Trophoblast cell (in vitro differentiated cells and primary cell): ENCODE measurements around the gene ADCYAP1R1.

Experiments used
- DNase-seq, 2 donors: peaks; one replicate each; pipeline ENCODE4 v3.0.0-alpha.2; 2016
- H2AFZ ChIP-seq: 2 replicates; pipeline ENCODE4 v1.6.1; 2013; ENCODE audit warnings: low read length, moderate library complexity, mild to moderate bottlenecking; ENCODE audit not compliant: insufficient read depth, poor library complexity
- H2AK5ac ChIP-seq: 2 replicates; pipeline ENCODE4 v1.6.1; 2013; ENCODE audit warnings: mild to moderate bottlenecking, low read length
- H2BK120ac ChIP-seq: 2 replicates; pipeline ENCODE4 v1.6.1; 2013; ENCODE audit warnings: low read length, mild to moderate bottlenecking, moderate library complexity; ENCODE audit not compliant: insufficient read depth, poor library complexity
- H2BK12ac ChIP-seq: 2 replicates; pipeline ENCODE4 v1.6.1; 2013; ENCODE audit warnings: mild to moderate bottlenecking, low read length, moderate library complexity
- H2BK5ac ChIP-seq: 2 replicates; pipeline ENCODE4 v1.6.1; 2013; ENCODE audit warnings: low read length, low read depth, moderate library complexity, mild to moderate bottlenecking; ENCODE audit not compliant: poor library complexity
- H3K14ac ChIP-seq: 2 replicates; pipeline ENCODE4 v1.6.1; 2013; ENCODE audit warnings: mild to moderate bottlenecking, low read length
- H3K18ac ChIP-seq: 2 replicates; pipeline ENCODE4 v1.6.1; 2013; ENCODE audit warnings: mild to moderate bottlenecking, low read length
- H3K23ac ChIP-seq: 2 replicates; pipeline ENCODE4 v1.6.1; 2013; ENCODE audit warnings: low read length
- H3K27ac ChIP-seq: 2 replicates; pipeline ENCODE4 v1.5.1; 2013; ENCODE audit warnings: low read depth, mild to moderate bottlenecking, inconsistent platforms, low read length, moderate library complexity
- H3K27me3 ChIP-seq: 2 replicates; pipeline ENCODE4 v1.6.1; 2013; ENCODE audit warnings: inconsistent platforms, mild to moderate bottlenecking, low read length, moderate library complexity; ENCODE audit not compliant: insufficient read depth
- H3K36me3 ChIP-seq, 2 experiments: 1 replicate in 1 of 2; 2 replicates in 1 of 2; pipeline ENCODE4 v1.6.1; 2013; ENCODE audit warnings: low read length in 2 of 2, mild to moderate bottlenecking in 2 of 2, moderate library complexity in 1 of 2; ENCODE audit not compliant: insufficient read depth in 2 of 2, control insufficient read depth in 1 of 2
- H3K4ac ChIP-seq: 2 replicates; pipeline ENCODE4 v1.6.1; 2013; ENCODE audit warnings: low read depth, mild to moderate bottlenecking, low read length, moderate library complexity
- H3K4me1 ChIP-seq, 2 experiments: 1 replicate in 1 of 2; 2 replicates in 1 of 2; pipeline ENCODE4 v1.6.1; 2013; ENCODE audit warnings: low read length in 2 of 2, mild to moderate bottlenecking in 2 of 2, moderate library complexity in 1 of 2; ENCODE audit not compliant: insufficient read depth in 2 of 2, control insufficient read depth in 1 of 2
- H3K4me2 ChIP-seq: 2 replicates; pipeline ENCODE4 v1.6.1; 2013; ENCODE audit warnings: inconsistent platforms, mild to moderate bottlenecking, low read length, moderate library complexity
- H3K4me3 ChIP-seq: 2 replicates; pipeline ENCODE4 v1.5.1; 2013; ENCODE audit warnings: mild to moderate bottlenecking, low read depth, low read length, inconsistent platforms
- H3K79me1 ChIP-seq: one replicate; pipeline ENCODE4 v1.6.1; 2013; ENCODE audit warnings: low read length
- H3K79me2 ChIP-seq: 2 replicates; pipeline ENCODE4 v1.6.1; 2013; ENCODE audit warnings: low read length, mild to moderate bottlenecking; ENCODE audit not compliant: control insufficient read depth, insufficient read depth, poor library complexity
- H3K9ac ChIP-seq: 2 replicates; pipeline ENCODE4 v1.6.1; 2013; ENCODE audit warnings: mild to moderate bottlenecking, low read length
- H3K9me3 ChIP-seq: 2 replicates; pipeline ENCODE4 v1.6.1; 2013; ENCODE audit warnings: low read depth, mild to moderate bottlenecking, control low read depth, inconsistent platforms, low read length; ENCODE audit not compliant: insufficient read depth
- H4K12ac ChIP-seq: 2 replicates; pipeline ENCODE4 v1.6.1; 2013; ENCODE audit warnings: low read depth, mild to moderate bottlenecking, low read length, moderate library complexity
- H4K8ac ChIP-seq: 2 replicates; pipeline ENCODE4 v1.6.1; 2013; ENCODE audit warnings: low read depth, mild to moderate bottlenecking, low read length, moderate library complexity
- H4K91ac ChIP-seq: one replicate; pipeline ENCODE4 v1.6.1; 2013; ENCODE audit warnings: low read depth, mild to moderate bottlenecking, low read length, moderate library complexity
- WGBS: extraction: QIAGEN DNeasy Blood & Tissue Kit; methylation state at CpG from one replicate; pipeline ENCODE4 v1.1.7; 2013; ENCODE audit warnings: missing lambda C conversion rate; ENCODE audit not compliant: insufficient read length, insufficient coverage; ENCODE audit errors: extremely low coverage; 5-methylcytosine and 5-hydroxymethylcytosine counted together

Gene ADCYAP1R1

GRCh38 chr7:31053986-31054385 lies 1.9 kb downstream of the ADCYAP1R1 start:
- no peak overlapping the region for H3K23ac ChIP-seq
- DNase-seq, result no peak
- no peak overlapping the region for H3K9ac ChIP-seq
- no peaks in the 10 kb centered on the region for H3K36me3 ChIP-seq
- H3K27me3 ChIP-seq, result peaks cover 42% of the 10 kb centered on the region
- no peak overlapping the region for H2AFZ ChIP-seq
- no peak overlapping the region for H3K18ac ChIP-seq
- peaks cover 5 to 7% of the 10 kb centered on the region in 2 experiments for H3K4me1 ChIP-seq
- H4K12ac ChIP-seq, result no peak overlapping the region
- no peak overlapping the region for H2BK5ac ChIP-seq
- H2BK120ac ChIP-seq, result no peak overlapping the region
- H3K27ac ChIP-seq, result no peak overlapping the region
- no peak overlapping the region for H2BK12ac ChIP-seq
- H4K8ac ChIP-seq, result no peak overlapping the region
- H3K79me2 ChIP-seq, result no peaks in the 10 kb centered on the region
- no CpG with 5 or more reads among the region's 5 CpGs for WGBS
- H3K4me3 ChIP-seq, result no peak overlapping the region
- H2AK5ac ChIP-seq, result no peak overlapping the region
- H3K4me2 ChIP-seq, result no peak overlapping the region
- H3K4ac ChIP-seq, result no peak overlapping the region
- H3K79me1 ChIP-seq, result no peaks in the 10 kb centered on the region
- H3K9me3 ChIP-seq, result peaks cover 5% of the 10 kb centered on the region
- H3K14ac ChIP-seq, result no peak overlapping the region
- H4K91ac ChIP-seq, result no peak overlapping the region

DNA sequence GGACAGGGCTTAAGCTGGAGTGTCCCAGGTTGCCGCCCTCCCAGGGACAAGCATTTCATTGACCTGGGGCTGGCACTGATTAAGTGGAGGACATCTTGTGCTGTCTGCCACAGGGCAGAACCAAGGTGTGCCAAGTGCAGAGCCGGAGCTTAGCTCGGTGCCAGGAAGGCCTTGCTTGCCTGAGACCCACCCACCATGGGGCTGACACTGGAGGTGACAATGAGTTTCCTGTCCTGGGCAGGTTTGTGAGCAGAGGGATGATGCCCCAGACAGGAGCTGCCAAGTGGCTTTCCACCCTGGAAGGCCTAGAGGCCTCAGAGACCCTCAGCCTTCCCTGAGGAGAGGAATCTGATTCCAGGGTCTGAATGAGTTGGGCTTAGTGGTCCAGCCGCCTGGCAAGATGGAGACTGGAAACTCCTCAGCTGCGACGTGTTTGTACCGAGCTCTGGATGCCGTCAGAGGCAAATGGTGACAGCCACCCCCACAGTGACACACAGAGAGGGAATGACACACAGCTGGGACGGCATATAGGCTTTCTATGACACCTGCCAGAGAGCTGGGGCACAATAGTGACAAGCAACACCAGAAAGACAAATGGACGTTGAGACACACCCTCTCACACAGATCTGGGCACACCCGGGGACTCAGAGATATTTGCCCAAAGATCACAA lies 2.6 kb downstream of the ADCYAP1R1 start:
- Histone ChIP-seq H3K14ac (no peak overlapping the region), H3K9ac (no peak overlapping the region), H2AFZ (no peak overlapping the region), H4K12ac (no peak overlapping the region), H3K79me2 (no peaks in the 10 kb centered on the region), H2AK5ac (no peak overlapping the region), H4K91ac (no peak overlapping the region), H3K79me1 (no peaks in the 10 kb centered on the region), H3K9me3 (peaks cover 5% of the 10 kb centered on the region), H3K27me3 (peaks cover 42% of the 10 kb centered on the region), H3K18ac (no peak overlapping the region), H3K4me3 (no peak overlapping the region), H4K8ac (no peak overlapping the region), H3K36me3 (no peaks in the 10 kb centered on the region), H3K4me1 (peaks cover 5 to 7% of the 10 kb centered on the region in 2 experiments), H3K4me2 (no peak overlapping the region), H2BK120ac (no peak overlapping the region), H3K27ac (no peak overlapping the region), H3K23ac (no peak overlapping the region), H2BK5ac (no peak overlapping the region), H3K4ac (no peak overlapping the region), H2BK12ac (no peak overlapping the region)
- no peak for DNase-seq
- no CpG with 5 or more reads among the region's 11 CpGs for WGBS

DNA sequence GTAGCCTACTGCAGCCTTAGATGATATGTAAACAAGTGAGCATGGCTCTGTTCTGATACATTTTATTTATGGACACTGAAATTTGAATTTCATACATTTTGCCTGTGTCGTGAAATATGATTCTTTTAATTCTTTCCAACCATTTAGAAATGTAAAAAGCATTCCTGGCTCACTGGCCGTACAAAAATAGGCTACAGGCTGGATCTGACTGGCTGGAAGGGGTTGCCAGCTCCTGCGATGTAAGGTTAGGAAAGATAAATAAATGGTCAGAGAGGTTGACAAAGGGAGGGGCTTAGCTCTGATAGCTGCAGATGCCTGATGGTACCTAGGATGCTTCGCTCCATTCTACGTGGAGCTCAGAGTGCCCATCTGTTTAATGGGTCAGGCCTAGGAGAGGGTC lies 3.4 kb downstream of the ADCYAP1R1 start:
- Histone ChIP-seq H4K12ac (no peak overlapping the region), H3K79me2 (no peaks in the 10 kb centered on the region), H2BK12ac (no peak overlapping the region), H3K4ac (no peak overlapping the region), H2BK5ac (no peak overlapping the region), H3K9ac (no peak overlapping the region), H3K23ac (no peak overlapping the region), H4K91ac (no peak overlapping the region), H3K4me1 (peaks cover 5 to 7% of the 10 kb centered on the region in 2 experiments), H3K18ac (no peak overlapping the region), H3K36me3 (no peaks in the 10 kb centered on the region), H3K4me3 (no peak overlapping the region), H3K27ac (no peak overlapping the region), H3K79me1 (no peaks in the 10 kb centered on the region), H3K4me2 (no peak overlapping the region), H4K8ac (no peak overlapping the region), H3K9me3 (peaks cover 5% of the 10 kb centered on the region), H3K27me3 (peaks cover 36% of the 10 kb centered on the region), H2AK5ac (no peak overlapping the region), H2AFZ (no peak overlapping the region), H2BK120ac (no peak overlapping the region), H3K14ac (no peak overlapping the region)
- no CpG with 5 or more reads among the region's 5 CpGs for WGBS
- DNase-seq, result no peak

- H3K4ac ChIP-seq, result no peak overlapping the region
- H3K27ac ChIP-seq, result no peak overlapping the region
- no peak overlapping the region for H3K14ac ChIP-seq
- no peak overlapping the region for H3K4me2 ChIP-seq
- no peaks in the 10 kb centered on the region for H3K36me3 ChIP-seq
- H2BK120ac ChIP-seq, result no peak overlapping the region
- no peak overlapping the region for H2AFZ ChIP-seq
- no peak overlapping the region for H3K23ac ChIP-seq
- H4K12ac ChIP-seq, result no peak overlapping the region
- no peaks in the 10 kb centered on the region for H3K79me1 ChIP-seq
- peaks cover 5 to 7% of the 10 kb centered on the region in 2 experiments for H3K4me1 ChIP-seq
- peaks cover 23% of the 10 kb centered on the region for H3K27me3 ChIP-seq
- no peak for DNase-seq
- no peak overlapping the region for H3K18ac ChIP-seq
- no peak overlapping the region for H3K4me3 ChIP-seq
- H3K79me2 ChIP-seq, result no peaks in the 10 kb centered on the region
- H2AK5ac ChIP-seq, result no peak overlapping the region
- no peak overlapping the region for H2BK5ac ChIP-seq
- H4K8ac ChIP-seq, result no peak overlapping the region
- WGBS, result 100% methylated on average over 3 of the region's 10 CpGs
- no peak overlapping the region for H4K91ac ChIP-seq
- no peak overlapping the region for H3K9ac ChIP-seq
- no peak overlapping the region for H2BK12ac ChIP-seq
- H3K9me3 ChIP-seq, result peaks cover 5% of the 10 kb centered on the region
These were observed 4.8 kb downstream of the ADCYAP1R1 start for GRCh38 chr7:31056775-31057346.
